Calu3 (cell line): ENCODE results near the gene HTRA1. TPM values are rescaled to one million over a fixed set of nuclear protein-coding genes. Genes with fewer than 3 reads are reported as not detected.

Source experiments
- BruUV-seq: library from RNA; stranded (reverse); fragments of 400-500 nt; replicated peaks from 2 replicates; lab custom pipeline; 2021; lab: Mats Ljungman, UMichigan
- CTCF ChIA-PET: fragments of 300-600 bp; sonication (Branson Sonifier 250); formaldehyde crosslinking; loops from one replicate; lab custom pipeline; 2022; ENCODE audit warnings: antibody characterized with exemption; lab: Charles Lee
- DNase-seq: peaks from one replicate; pipeline ENCODE4 v3.0.0; 2022
- H3K27ac Mint-ChIP-seq: one replicate; pipeline ENCODE4 v1.8.0; 2022; ENCODE audit warnings: mixed read lengths; ENCODE audit not compliant: unreplicated experiment
- H3K27me3 Mint-ChIP-seq: one replicate; pipeline ENCODE4 v1.8.0; 2022; ENCODE audit warnings: mixed read lengths; ENCODE audit not compliant: unreplicated experiment
- H3K36me3 Mint-ChIP-seq: one replicate; pipeline ENCODE4 v1.8.0; 2022; ENCODE audit warnings: mild to moderate bottlenecking, moderate library complexity, mixed read lengths; ENCODE audit not compliant: insufficient read depth, unreplicated experiment
- H3K4me1 Mint-ChIP-seq: one replicate; pipeline ENCODE4 v1.8.0; 2022; ENCODE audit warnings: mild to moderate bottlenecking, low read depth, mixed read lengths; ENCODE audit not compliant: unreplicated experiment
- H3K4me3 Mint-ChIP-seq: one replicate; pipeline ENCODE4 v1.8.0; 2022; ENCODE audit warnings: mild to moderate bottlenecking, low read depth, moderate library complexity, mixed read lengths; ENCODE audit not compliant: unreplicated experiment
- H3K9me3 Mint-ChIP-seq: one replicate; pipeline ENCODE4 v1.8.0; 2022; ENCODE audit warnings: low read depth, mixed read lengths; ENCODE audit not compliant: unreplicated experiment
- intact Hi-C: fragments of 100-400 bp; cut with micrococcal nuclease; formaldehyde crosslinking; loops from one replicate; pipeline ENCODE4 v1.10.0; 2022; ENCODE audit not compliant: unreplicated experiment
- total RNA-seq: library from RNA; stranded (reverse); gene quantifications from 2 replicates; pipeline ENCODE4 v1.2.3, GENCODE V29; 2022
- TF ChIP-seq, protein P1 (sequence below): fragments of 200-600 bp; IDR thresholded peaks from one replicate; pipeline ENCODE4 v1.8.0; 2022; ENCODE audit warnings: antibody characterized with exemption; ENCODE audit not compliant: unreplicated experiment

The HTRA1 gene
- total RNA-seq, 1 experiment from 2014 or later: 1.3 TPM

DNA sequence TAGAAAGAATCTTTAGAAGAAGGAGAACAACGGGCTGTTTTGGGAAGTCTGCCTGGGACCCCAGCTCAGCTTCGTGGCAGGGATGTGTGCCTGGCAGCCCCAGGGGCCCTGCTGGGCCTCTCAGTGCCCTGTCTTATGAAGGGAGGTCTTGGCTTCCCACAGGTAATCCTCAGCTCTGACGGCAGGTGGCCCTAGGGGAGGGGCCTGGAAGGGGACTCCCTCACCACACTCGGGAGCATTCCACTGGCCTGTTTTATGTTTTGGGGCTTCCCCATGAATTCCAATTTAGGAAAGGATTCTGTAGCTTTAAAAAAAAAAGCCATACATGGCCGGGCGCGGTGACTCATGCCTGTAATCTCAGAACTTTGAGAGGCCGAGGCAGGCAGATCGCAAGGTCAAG, 96.2 kb downstream of the HTRA1 start:
- Mint-ChIP-seq H3K27ac (no peak overlapping the region), H3K36me3 (no peaks in the 10 kb centered on the region), H3K4me3 (no peak overlapping the region), H3K27me3 (peaks cover 37% of the 10 kb centered on the region), H3K9me3 (no peaks in the 10 kb centered on the region), H3K4me1 (peaks cover 39% of the 10 kb centered on the region)
- TF ChIP-seq, protein P1, sequence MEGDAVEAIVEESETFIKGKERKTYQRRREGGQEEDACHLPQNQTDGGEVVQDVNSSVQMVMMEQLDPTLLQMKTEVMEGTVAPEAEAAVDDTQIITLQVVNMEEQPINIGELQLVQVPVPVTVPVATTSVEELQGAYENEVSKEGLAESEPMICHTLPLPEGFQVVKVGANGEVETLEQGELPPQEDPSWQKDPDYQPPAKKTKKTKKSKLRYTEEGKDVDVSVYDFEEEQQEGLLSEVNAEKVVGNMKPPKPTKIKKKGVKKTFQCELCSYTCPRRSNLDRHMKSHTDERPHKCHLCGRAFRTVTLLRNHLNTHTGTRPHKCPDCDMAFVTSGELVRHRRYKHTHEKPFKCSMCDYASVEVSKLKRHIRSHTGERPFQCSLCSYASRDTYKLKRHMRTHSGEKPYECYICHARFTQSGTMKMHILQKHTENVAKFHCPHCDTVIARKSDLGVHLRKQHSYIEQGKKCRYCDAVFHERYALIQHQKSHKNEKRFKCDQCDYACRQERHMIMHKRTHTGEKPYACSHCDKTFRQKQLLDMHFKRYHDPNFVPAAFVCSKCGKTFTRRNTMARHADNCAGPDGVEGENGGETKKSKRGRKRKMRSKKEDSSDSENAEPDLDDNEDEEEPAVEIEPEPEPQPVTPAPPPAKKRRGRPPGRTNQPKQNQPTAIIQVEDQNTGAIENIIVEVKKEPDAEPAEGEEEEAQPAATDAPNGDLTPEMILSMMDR: no peak
- CTCF ChIA-PET: interaction anchor here (1.2 kb wide), 1 partner anchor 8 kb away, joined by 5 read pairs; no protein-coding TSS in a partner anchor
- no TSS peak for BruUV-seq
- peak; percentile 23 for DNase-seq
- intact Hi-C loops: no loop called here

DNA sequence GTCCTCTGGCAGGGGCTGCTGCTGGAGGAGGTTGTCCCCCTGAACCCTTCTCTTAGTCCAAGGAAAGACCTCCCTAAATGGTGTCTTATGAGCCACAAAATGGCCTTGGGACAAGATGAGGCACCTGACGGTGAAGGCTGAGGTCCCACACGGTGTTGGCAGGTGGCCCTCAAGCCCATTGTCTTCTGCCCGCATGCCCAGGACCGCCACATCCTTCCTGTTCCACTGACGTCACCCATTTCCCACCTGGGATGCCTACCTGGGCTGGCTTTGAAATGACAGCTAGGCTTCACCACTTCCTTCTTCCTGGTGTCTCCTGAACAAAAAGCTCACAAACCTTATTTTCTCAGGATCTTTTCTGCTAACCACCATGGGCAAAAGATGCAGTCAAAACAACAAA, 97.1 kb downstream of the HTRA1 start:
- BruUV-seq: no TSS peak
- no peak for DNase-seq
- CTCF ChIA-PET: no interaction called here
- peaks cover 39% of the 10 kb centered on the region for H3K27me3 Mint-ChIP-seq
- intact Hi-C loops: no loop called here
- H3K4me1 Mint-ChIP-seq: peaks cover 39% of the 10 kb centered on the region
- H3K27ac Mint-ChIP-seq: peak overlapping the region; percentile 50
- no peaks in the 10 kb centered on the region for H3K9me3 Mint-ChIP-seq
- TF ChIP-seq, protein P1: no peak
- no peak overlapping the region for H3K4me3 Mint-ChIP-seq
- no peaks in the 10 kb centered on the region for H3K36me3 Mint-ChIP-seq

DNA sequence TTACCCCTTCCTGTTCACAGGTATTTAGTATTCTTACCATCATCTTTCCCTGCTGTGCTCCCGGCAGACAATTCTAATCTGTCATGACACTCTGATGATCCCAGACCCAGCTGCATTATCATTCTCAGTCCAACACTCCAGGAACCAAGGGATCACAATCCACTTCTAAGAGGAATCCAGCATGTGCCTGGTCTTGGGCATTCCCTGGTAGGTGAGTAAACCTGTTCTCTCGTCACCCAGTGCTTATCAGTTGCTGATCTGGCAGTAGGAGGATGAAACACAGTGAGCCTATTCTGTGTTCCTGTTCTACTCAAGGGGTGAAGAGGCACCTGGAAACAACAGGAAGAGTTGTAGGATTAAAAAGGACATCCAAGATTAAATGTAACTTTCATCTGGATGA, 97.9 kb downstream of the HTRA1 start:
- peak overlapping the region; percentile 50 for H3K27ac Mint-ChIP-seq
- TF ChIP-seq, protein P1: no peak
- BruUV-seq: no TSS peak
- H3K4me3 Mint-ChIP-seq: no peak overlapping the region
- intact Hi-C loops: no loop called here
- H3K4me1 Mint-ChIP-seq: peaks cover 39% of the 10 kb centered on the region
- no peaks in the 10 kb centered on the region for H3K9me3 Mint-ChIP-seq
- no peaks in the 10 kb centered on the region for H3K36me3 Mint-ChIP-seq
- H3K27me3 Mint-ChIP-seq: peaks cover 39% of the 10 kb centered on the region
- DNase-seq: no peak
- CTCF ChIA-PET: no interaction called here

DNA sequence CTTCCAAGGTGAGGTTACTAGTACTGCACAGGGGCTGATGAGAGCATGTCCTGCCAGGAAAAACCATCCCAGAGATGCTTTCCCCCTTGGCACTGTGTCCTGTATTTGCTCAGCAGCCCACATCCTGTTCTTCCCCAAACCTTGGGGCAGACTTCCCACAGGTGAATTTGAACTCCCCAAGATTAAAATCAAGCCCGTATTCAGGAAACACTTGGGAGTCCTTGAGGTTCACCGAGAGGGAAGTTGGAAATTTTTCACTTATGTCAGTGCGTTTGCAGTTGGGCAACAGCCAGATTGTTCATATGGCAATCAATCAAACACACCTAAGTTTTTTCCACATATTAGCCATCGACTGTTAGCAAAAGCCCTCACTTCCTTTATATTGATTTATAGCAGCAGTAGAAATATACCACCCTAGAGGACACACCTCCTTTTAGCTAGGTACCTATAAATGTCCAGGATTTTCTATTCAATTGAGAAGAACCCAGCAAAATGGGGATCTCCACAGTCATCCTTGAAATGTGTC, 99.0 kb downstream of the HTRA1 start, which contains the start of gene DMBT1:
Gene DMBT1, plus strand, starts transcription at position 476 of the 526 bp plus-strand sequence. Its CDS starts 17 bp downstream, at position 493.
- no peaks in the 10 kb centered on the region for H3K9me3 Mint-ChIP-seq
- no peak for DNase-seq
- H3K27ac Mint-ChIP-seq: peak within 1 kb of the TSS; percentile 33
- BruUV-seq: no TSS peak
- no peaks in the 10 kb centered on the region for H3K36me3 Mint-ChIP-seq
- CTCF ChIA-PET: no interaction called here
- peaks cover 39% of the 10 kb centered on the region for H3K4me1 Mint-ChIP-seq
- H3K27me3 Mint-ChIP-seq: peaks cover 34% of the 10 kb centered on the region
- H3K4me3 Mint-ChIP-seq: no peak within 1 kb of the TSS
- TF ChIP-seq, protein P1: no peak
- intact Hi-C loops: loop anchor here (10.0 kb wide), 1 partner anchor 116 kb away; no protein-coding TSS in a partner anchor
